ENCODE results near the gene STX18. TPM values are rescaled to one million over a fixed set of nuclear protein-coding genes. Genes with fewer than 3 reads are reported as not detected.

STX18 gene
- total and polyA plus RNA-seq, 10 of the 15 experiments (the other 5 are each of a cell fraction or from before 2014, with no cell fraction given) = 8.2 to 46.6 (median 31.1) TPM

DNA sequence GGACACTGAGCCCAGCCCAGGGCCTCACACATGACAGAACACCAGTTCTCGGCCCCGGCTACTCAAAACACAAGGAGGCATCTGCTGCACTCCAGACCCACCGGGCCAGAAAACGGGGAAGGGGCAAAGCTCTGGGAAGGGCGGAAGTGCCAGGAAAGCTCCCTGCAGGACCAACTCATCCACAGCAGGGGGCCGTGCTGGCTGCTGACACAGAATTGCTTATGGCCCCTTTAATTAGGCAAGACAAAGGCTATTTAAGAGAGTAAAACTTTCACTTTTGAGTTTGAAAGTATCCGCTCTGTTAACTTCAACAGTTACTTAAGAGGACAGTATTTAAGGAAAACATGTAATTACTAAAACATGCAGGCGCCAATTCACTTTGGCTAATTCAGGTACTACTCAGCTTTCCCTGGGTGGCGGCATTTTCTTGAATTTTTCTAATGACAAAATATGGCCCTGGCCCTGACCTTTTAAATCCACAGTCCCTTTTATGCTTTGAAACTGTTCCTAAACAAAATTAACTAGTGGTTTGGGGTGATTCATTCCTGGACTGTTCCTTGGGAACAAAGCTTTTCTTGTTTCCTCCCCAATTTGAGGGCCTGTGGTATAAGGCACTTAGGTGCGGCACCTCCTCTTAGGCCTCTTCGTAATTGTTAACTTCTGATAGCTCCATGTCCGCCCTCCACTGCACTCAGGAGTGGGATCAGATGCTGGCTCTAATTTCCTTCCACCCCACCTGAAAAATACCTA, 114.6 kb downstream of the STX18 start (continued):
- TF ChIP-seq PRDM15 (CRISPR knock-in tag; IDR thresholded peaks at IDR 0.05) = no peak
- TF ChIP-seq, protein P1, sequence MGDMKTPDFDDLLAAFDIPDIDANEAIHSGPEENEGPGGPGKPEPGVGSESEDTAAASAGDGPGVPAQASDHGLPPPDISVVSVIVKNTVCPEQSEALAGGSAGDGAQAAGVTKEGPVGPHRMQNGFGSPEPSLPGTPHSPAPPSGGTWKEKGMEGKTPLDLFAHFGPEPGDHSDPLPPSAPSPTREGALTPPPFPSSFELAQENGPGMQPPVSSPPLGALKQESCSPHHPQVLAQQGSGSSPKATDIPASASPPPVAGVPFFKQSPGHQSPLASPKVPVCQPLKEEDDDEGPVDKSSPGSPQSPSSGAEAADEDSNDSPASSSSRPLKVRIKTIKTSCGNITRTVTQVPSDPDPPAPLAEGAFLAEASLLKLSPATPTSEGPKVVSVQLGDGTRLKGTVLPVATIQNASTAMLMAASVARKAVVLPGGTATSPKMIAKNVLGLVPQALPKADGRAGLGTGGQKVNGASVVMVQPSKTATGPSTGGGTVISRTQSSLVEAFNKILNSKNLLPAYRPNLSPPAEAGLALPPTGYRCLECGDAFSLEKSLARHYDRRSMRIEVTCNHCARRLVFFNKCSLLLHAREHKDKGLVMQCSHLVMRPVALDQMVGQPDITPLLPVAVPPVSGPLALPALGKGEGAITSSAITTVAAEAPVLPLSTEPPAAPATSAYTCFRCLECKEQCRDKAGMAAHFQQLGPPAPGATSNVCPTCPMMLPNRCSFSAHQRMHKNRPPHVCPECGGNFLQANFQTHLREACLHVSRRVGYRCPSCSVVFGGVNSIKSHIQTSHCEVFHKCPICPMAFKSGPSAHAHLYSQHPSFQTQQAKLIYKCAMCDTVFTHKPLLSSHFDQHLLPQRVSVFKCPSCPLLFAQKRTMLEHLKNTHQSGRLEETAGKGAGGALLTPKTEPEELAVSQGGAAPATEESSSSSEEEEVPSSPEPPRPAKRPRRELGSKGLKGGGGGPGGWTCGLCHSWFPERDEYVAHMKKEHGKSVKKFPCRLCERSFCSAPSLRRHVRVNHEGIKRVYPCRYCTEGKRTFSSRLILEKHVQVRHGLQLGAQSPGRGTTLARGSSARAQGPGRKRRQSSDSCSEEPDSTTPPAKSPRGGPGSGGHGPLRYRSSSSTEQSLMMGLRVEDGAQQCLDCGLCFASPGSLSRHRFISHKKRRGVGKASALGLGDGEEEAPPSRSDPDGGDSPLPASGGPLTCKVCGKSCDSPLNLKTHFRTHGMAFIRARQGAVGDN (IDR thresholded peaks at IDR 0.05) = no peak
- no peak for TF ChIP-seq ASH2L (IDR thresholded peaks at IDR 0.05; ENCODE audit: borderline replicate concordance, low read depth)
- TF ChIP-seq, protein P2, sequence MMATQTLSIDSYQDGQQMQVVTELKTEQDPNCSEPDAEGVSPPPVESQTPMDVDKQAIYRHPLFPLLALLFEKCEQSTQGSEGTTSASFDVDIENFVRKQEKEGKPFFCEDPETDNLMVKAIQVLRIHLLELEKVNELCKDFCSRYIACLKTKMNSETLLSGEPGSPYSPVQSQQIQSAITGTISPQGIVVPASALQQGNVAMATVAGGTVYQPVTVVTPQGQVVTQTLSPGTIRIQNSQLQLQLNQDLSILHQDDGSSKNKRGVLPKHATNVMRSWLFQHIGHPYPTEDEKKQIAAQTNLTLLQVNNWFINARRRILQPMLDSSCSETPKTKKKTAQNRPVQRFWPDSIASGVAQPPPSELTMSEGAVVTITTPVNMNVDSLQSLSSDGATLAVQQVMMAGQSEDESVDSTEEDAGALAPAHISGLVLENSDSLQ (IDR thresholded peaks at IDR 0.05) = no peak
- TF ChIP-seq ZNF384 (IDR thresholded peaks at IDR 0.05; ENCODE audit: borderline replicate concordance, low read depth, low read length) = no peak
- TF ChIP-seq, protein P3, sequence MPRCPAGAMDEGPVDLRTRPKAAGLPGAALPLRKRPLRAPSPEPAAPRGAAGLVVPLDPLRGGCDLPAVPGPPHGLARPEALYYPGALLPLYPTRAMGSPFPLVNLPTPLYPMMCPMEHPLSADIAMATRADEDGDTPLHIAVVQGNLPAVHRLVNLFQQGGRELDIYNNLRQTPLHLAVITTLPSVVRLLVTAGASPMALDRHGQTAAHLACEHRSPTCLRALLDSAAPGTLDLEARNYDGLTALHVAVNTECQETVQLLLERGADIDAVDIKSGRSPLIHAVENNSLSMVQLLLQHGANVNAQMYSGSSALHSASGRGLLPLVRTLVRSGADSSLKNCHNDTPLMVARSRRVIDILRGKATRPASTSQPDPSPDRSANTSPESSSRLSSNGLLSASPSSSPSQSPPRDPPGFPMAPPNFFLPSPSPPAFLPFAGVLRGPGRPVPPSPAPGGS (IDR thresholded peaks at IDR 0.05; ENCODE audit: borderline replicate concordance, insufficient read depth, low read depth, low read length, poor library complexity, severe bottlenecking) = no peak
- no peak for TF ChIP-seq TCF7 (IDR thresholded peaks at IDR 0.05; ENCODE audit: borderline replicate concordance)
